C1 segment of cervical spinal cord (tissue), 14 donors: ENCODE measurements around the gene TH.
"Not testable (repeated sequence)": the region's sequence is repeated elsewhere in the genome, so short reads cannot be mapped to it uniquely, and the experiment has no call there.

Experiments used
- DNase-seq, 14 donors: peaks; one replicate each; lab custom pipeline; 2025; lab: John Stamatoyannopoulos, UW

Gene TH

GRCh38 chr11:2195756-2196088 is 24.1 kb upstream of the TH start:
- no peak for DNase-seq

DNA sequence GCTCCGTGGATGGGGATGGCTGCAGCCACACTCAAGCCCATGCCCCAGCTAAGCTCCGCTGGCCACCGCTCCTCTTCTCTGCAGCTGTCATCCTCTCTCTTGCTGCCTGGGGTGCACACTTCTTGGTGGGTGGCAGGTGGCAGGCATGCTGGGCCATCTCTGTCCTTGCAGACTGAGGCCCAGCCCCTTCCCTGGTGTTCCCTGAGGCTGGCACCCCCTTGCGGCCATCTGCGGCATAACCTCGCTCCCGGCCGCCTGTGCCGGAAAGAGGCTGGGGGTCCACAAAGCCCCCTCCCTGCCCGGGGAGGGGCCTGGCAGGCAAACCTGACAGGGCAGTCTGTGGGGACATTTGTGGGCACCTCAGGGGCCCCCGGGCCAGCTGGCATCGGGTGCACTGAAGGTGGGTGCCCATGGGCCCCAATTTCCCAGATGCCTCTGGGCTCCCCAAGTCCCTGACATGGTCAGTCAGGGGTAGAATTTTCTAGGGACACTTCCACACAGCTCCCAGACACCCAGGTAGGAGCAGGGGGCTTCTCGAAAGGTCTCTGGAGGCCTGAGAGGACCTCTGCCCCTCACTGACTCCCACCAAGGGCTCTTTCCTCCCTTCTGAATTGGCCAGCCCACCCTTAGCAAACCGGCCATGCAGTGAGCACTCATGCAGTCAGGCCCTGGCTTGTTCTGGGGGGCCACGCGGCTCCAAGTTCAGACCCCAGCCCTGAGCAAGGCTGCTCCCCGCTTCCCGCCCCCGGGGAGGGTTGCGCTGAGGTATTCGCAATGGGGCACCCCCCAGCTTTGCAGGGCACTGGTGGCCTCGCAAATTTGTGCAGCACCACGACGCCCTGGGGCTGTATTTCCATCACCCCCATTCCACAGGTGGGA is 23.5 kb upstream of the TH start:
- DNase-seq: peak in 1 of 14 donors; percentile 3

- DNase-seq: not testable (repeated sequence)
Measured at GRCh38 chr11:2193888-2194595, 22.4 kb upstream of the TH start.

GRCh38 chr11:2193099-2193887 is 21.7 kb upstream of the TH start:
- DNase-seq: no peak

- DNase-seq: no peak
Measured at GRCh38 chr11:2192435-2192834, 20.8 kb upstream of the TH start.

- DNase-seq: no peak
Measured at GRCh38 chr11:2191883-2192282, 20.3 kb upstream of the TH start.

DNA sequence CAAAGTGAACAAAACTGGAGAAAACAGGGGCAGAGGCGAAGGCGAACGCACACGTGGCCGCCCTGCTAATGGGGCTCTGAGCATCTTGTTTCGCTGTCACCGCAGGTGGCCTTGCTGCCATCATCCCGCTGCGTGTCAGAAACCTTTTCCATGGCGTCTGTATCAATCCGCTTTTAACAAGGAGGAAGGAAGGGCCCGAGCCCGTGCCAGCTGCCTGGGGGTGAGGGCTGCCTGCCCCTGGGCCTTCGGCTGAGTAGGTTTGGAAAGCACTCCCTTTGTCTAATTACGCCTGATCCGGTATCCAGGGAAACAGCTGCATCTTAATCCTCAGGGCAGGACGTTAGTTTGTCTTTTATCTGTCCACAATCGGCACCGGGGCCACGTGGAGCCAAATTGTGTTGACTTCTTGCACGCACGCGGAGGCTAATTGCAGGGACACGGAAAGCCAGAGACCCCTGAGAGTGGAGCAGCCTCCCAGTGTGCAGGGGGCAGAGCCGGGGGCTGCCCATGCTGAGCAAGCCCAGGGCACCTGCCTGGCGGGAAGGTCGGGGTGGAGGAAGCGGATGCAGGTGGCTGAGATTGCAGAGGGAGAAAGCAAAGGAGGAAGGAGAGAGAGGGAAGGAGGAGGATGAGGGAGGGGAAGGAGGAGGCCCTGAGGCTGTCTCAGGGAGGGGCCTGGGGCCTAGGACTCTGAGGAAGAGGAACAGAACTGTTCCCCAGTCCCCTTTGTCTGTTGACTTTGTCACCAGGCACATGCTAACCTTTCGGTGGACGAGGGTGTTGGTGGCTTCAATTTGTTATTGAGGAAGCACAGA is 19.2 kb upstream of the TH start:
- DNase-seq: peak in 1 of 14 donors; percentile 8

GRCh38 chr11:2189938-2190656 is 18.5 kb upstream of the TH start:
- no peak for DNase-seq

- DNase-seq: no peak
Measured at GRCh38 chr11:2188745-2189144, 17.1 kb upstream of the TH start.

GRCh38 chr11:2187280-2187707 is 15.7 kb upstream of the TH start:
- DNase-seq: no peak

DNA sequence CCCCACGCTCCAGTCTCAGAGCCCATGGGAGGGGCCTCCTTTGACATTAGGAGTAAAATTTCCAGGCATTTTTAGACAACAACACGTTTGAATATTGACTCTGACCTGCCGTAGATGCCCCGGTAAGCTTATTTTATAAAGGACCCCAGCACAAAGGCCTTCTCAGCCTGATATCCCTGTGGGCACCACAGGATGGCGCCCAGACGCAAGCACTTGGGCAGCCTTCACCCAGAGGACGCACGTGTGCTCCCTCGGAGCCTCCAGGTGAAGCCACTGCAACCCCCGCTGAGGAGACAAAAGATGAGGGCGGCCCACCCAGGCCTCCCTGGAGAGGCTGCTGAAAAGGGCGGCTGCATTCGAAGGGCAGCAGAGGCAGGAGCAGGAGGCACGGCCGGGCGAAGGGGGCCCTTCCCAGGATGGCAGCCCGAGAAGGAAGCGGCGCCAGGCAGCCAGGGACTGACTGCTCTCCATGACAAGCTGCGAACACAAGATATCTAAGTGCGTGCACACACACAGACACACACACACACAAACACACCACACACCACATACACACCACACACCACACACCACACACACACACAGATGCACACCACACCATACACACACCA is 15.2 kb upstream of the TH start:
- DNase-seq: no peak

- DNase-seq: no peak
Measured at GRCh38 chr11:2185324-2186085, 13.9 kb upstream of the TH start.

GRCh38 chr11:2182692-2183474 is 11.3 kb upstream of the TH start:
- no peak for DNase-seq

GRCh38 chr11:2182075-2182474 is 10.5 kb upstream of the TH start:
- no peak for DNase-seq

DNA sequence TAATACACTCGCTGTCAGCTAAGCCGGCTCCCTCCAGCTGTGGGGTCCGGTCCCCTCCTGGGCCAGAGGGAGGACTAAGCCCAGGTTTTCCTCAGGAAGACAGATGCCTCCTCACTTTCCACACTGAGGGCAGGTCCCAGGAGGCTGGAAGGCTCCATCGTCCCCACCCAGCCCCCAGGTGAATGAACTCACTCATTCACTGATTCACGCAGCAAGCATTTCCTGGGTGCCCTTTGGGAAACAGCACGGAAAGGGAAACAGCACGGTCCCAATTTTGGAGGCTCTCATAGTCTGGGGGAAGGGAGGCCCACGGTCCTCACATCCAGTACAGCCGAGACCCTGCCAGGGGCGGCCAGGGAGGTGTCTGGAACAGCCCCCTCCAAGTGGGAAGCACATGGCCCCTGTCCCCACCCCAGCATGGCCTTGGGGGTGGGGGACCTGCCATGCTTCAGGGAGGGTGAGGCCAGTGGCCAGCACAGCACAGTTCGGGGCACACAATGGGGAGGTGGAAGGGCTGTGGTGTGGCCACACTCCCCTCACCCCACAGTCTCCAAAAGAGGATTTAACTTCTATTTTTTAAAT is 9.3 kb upstream of the TH start:
- no peak for DNase-seq

DNA sequence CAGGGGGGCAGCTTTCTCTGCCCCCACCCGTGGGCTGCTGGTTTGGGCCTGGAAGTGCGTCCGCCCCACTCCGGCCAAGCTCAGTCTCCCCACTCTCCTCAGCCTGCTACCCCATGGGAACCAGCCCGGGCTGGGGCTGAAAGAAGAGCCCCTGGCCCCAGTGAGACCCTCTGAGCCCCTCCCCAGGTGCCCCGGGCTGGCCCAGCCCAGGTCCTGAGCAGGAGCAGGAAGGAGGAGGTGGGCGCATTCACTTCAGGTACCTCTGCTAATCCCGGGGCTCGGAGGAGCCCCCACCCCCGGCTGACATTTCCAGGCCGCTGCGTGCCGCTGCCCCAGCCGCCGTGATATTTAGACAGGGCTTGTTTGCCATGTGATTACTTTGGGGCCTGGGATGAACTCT is 8.7 kb upstream of the TH start:
- no peak for DNase-seq

DNA sequence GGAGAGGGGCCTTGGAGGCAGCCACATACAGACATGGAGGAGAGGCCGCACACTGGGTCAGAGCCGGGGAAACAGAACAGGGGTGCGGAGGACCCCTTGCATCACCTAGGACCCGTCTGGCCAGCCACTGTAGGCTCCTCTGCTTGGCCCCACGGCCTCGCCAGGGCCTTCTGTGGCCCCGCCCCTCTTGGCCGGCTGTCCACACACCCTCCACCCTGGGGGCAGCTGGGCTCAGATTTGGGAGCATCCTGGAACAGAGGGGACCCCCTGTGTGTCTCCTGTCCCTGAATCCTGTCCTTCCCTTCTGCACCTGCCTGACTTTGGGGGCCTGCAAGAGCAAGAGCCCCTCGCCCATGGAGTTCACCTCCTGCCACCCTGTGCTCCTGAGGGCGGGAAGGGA is 7.9 kb upstream of the TH start:
- no peak for DNase-seq

DNA sequence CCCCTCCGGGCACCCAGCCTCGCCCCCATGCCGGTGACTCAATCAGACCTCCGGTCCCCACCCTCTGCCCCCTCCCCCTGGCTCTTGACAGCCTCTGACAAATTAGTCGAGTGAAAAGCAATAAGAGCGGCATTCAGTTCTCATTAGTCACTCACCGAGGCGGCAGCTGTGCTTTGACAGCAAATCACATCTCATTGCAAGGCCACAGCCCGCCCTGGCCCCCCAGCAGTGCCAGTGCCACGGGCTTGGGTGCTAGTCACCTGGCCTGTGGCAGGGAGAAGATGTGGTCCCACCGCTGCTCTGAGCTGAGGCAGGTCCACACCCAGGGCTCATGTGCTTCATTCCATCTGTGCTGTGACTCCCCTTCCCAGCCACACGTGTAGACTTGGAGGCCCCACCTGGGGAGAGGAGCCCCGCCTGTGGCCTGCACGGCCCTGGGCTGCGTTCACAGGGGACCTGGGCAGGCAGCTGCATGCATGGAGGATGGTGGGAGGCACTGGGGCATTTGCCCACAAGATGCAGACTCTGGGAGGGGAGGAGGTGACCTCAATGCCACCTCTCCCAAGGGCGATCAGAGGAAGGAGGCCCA is 7.4 kb upstream of the TH start:
- no peak for DNase-seq
